Measurements from ENCODE around the gene OR2M5.

The OR2M5 gene, protein sequence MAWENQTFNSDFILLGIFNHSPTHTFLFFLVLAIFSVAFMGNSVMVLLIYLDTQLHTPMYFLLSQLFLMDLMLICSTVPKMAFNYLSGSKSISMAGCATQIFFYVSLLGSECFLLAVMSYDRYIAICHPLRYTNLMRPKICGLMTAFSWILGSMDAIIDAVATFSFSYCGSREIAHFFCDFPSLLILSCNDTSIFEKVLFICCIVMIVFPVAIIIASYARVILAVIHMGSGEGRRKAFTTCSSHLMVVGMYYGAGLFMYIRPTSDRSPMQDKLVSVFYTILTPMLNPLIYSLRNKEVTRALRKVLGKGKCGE

DNA sequence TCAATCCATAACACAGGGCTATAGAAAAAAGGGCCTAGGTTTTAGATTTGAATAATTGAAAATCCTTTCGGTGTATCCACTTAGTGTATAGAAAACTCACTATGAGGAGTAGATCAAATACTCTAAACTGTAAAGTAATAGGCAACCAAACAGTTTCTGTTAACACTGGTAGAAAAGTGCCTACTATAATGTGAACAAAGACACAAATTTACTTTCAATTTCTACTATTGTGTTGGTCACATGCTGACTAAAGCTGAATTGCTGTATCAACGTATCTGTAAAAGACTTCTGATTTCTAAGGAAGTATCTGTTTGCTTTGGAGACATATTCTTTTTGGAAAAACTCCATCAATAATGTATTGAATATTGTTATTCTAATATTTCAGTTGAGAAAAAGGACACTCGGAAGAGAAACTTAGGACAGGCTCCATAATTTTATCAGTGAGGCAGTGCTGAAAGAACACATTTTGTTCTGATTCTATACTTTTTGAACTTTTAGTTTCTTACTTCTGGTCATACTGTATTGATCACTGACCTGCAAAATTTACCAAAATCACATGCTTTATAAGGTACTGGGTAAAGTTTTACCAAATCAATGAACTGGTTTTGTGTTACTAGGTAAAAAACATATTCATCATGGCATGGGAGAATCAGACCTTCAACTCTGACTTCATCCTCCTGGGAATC is at the start of gene OR2M5:
OR2M5 (plus strand) TSS at position 636 of the 686 bp plus-strand sequence; CDS start at position 636, 0 bp downstream.
- FAIRE-seq: no peak

DNA sequence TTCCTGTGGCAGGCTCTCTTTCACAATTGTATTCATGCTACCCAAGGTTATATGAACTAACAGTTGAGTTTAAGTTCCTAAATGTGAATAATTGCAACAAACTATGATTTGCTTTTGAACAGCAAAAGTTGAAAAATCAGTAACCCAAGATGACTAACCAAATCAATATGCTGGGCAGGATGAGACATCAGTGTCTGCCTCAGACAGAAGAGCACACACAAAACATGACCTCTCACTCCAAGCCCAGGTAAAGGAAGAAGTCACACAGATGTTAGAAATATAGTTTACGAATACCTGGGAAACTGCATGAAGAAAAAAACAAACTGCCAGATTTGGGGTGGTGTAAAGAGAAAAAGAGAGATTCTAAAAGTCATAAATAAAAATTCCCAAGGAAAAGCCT is 46.4 kb upstream of the OR2M5 start:
- FAIRE-seq: no peak

DNA sequence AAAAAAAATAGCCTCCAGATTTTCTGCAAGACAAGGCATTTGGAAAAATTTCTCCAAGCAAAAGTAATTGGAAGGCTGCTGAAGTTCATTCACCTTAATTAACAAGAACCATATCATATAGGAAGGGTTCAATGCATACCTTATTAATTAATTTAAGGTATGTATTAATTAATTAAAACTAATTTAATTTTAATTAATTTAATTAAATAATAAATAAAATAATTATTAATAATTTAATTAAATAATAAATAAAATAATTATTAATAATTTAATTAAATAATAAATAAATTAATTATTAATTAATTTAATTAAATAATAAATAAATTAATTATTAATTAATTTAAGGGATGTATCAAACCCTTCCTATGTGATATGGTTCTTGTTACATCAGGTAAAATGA is 42.1 kb upstream of the OR2M5 start:
- FAIRE-seq: no peak

DNA sequence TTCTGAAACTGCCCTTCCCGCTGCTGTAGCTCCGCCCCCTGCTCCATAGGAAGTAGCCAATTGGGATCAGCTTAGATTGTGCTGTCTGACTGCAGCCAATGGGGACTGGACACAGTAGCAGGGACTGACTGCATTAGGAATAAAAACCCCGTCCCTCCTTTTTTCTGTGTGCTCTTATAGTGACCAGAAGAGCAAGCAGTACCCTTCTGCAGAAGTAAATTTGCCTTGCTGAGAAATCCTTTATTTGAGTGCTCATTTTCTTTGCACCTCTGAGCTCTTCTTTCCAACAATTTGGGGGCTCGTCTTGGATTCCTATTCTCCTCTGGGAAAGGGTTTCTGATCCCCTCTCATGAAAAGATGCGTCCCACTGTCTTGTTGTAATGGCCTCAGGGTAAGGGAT is 33.8 kb upstream of the OR2M5 start:
- no peak for FAIRE-seq

DNA sequence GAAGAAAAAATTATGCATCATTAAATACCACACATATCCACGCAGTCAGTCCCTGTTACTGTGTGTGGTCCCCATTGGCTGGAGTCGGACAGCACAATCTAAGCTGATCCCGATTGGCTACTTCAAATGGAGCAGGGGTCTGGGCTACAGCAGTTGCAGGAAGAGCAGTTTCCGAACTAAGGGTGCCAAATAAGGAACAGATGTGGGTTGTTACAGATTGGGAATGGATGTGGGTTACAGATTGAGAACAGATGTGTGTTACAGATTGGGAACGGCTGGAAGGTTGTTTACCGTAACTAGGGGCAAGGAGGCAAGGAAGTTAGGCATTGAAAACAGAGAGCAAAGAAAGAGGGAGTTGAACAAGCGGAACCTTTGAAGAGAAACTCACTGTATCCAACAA is 30.1 kb upstream of the OR2M5 start:
- FAIRE-seq: no peak

DNA sequence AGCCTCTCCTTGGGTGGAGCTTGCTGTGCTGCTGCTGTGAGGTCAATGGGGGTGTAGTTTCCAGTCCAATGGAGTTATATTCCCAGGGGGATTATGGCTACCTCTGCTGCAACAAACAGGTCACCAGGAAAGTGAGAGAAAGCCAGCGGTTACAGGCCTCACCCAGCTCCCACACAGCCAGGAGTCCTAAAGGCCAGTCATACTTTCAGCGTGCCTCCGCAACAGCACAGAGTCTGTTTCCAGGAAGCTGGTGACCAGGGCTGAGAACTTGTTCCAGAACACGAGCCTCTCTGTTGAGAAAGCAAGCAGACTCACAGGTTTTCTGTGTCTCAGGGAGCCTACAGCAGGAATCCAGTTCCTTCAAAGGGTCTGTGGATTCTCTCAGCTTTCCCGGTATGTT is 17.3 kb upstream of the OR2M5 start:
- FAIRE-seq: no peak

DNA sequence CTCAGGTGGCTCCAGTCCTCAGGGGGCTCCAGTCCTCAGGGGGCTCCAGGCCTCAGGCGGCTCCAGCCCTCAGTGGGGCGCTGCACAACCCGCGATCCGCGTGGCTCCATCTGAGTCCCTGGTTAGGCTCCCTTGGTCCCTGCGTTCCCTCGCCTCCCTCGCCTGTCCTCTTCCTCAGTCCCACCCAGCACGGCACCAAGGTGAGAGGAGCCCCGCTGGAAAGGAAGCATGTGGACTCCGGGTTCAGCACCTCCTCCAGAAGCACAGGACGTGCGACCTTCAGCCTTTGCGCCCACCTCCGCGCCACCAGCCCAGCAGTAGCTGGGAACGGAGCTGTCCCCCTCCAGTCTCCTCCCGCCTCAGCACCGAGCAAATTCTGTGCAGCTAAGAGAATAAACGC is 8.1 kb upstream of the OR2M5 start:
- no peak for FAIRE-seq

DNA sequence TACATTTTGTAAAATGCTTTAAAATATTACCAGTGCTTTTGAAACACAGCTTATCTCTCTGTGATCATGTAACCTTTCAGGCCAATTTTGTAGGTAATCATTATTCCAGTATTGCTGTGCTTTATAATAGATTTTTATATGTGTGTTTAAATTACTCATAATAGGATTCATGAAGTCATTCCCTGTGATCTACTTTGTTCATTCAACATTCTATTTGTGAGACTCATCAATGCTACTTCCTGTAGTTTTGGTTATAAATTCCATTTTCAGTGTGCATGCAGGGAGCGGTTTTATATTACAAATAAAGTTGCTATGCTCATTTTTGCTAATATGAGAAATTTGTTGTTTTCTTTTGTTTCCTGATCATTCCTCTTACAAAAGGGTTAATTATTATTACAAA is 4.1 kb upstream of the OR2M5 start:
- no peak for FAIRE-seq

DNA sequence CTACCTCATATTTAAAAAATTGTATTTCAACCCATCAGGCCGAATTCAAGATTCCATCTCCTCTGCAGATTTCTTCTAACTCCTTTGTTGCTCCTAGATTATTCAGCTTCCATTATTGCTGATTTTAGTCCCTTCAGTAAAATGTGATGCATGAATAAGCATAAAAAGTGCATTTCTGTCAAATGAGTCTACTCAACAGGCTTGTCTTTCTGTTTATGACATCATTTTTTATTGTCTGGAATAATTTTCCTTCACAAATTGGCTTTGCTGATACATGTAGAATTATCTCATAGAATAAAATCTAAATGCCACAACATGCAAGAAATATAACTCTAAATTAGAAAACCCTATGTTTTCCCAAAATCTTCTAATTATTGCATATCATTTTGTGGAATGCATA is 1.6 kb upstream of the OR2M5 start:
- no peak for FAIRE-seq

DNA sequence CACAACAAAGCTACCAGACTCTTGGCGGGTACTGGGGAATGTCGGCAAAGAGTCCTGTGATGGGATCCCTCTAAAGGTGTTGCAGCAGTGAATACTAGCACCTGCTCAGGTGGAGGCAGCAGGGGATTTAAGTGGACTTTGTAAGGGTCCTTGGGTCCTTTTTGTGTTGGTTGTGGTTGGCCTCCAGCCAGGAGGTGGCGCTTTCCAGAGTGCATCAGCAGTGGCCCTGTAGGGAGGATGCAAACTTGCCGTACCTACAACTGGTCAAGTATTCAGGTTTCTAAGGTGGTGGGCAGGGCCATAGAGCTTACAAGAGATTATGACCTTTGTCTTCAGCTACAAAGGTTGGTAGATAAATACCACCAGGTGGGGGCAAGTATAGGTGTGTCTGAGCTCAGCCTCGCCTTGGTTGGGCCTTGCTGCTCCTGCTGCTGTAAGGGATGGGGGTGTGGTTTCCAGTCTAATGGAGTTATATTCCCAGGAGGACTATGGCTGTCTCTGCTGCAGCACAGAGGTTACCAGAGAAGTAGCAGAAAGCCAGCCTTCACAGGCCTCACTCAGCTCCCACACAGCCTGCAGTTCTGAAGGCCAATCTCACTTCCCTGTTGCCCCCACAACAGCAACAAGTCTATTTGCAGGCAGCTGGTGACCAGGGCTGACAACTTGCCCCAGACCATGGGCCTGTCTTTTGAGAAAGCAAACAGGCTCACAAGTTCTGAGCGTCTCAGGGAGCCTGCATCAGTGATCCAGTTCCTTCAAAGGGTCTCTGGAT is 7.3 kb downstream of the OR2M5 start:
- FAIRE-seq: no peak

DNA sequence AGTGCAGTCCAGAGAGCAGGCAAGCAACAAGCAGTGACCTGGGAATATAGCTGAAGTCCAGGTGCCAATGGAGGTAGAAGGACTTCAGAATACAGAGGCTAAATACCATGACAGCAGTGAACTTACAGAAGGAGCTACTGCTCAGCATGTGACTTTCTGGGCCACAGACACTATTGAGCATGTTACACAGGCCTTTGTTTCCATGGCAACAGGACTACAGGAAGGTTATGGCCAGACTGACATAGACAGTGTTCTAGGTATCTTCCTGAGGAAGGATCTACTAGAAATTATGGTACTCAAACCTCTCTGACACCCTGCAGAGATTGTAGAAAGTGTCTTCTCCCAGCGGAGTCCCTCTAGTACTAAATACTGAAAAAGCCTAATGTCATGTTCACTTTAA is 11.0 kb downstream of the OR2M5 start:
- no peak for FAIRE-seq

DNA sequence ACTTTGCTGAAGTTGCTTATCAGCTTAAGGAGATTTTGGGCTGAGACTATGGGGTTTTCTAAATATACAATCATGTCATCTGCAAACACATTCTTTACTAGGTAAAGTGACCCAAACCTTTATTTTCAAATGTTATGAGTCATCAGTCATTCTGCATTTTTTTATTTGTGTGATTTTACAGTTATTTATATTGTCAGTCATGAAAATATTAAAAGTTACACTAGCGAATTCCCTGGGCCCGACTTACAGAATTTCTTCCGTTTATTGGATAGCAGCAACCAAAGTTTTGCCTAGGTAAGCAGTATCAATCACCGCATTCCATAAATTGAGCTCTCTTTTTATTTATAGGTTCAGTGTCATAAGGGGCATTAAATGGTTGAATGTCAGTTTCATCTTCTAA is 13.8 kb downstream of the OR2M5 start:
- no peak for FAIRE-seq

DNA sequence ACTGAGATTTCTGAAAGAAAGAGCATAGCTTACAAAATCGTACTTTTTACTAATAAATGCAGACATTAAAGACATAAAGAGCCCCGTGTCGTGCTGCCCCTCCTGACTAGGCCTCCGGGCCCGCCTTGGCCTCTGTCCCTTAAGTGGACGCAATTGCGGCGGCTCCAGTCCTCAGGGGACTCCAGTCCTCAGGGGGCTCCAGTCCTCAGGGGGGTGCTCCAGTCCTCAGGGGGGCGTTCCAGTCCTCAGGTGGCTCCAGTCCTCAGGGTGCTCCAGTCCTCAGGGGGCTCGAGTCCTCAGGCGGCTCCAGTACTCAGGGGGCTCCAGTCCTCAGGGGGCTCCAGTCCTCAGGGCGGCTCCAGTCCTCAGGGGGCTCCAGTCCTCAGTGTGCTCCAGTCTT is 19.1 kb downstream of the OR2M5 start:
- no peak for FAIRE-seq

DNA sequence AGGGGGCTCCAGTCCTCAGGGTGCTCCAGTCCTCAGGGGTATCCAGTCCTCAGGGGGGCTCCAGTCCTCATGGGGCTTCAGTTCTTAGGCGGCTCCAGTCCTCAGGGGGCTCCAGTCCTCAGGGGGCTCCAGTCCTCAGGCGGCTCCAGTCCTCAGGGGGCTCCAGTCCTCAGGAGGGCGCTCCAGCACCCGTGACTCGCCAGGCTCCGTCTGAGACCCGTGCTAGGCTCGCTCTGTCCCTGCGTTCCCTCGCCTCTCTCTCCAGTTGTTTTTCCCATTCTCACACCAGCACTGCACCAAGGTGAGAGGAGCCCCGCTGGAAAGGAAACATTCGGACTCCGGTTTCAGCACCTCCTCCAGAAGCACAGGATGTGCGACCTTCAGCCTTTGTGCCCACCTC is 20.2 kb downstream of the OR2M5 start:
- FAIRE-seq: no peak

DNA sequence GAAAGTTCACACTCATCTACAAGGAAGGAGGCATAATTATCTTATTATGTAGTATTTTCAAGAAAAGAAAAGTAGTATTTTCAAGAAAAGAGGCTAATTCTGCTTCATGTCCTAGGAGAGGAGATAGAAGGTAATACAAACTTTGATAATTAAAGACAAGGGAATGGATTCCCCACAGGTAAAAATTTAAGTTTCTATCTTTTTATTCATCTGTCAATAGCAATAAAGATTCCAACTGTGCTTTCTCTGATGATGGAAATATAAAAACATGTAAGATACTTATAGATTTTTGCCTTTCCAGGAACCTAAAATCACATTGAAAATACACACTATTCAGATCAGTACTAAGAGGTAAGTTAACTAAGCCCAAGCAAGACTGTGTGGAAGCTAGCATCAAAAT is 29.6 kb downstream of the OR2M5 start, which contains the start of gene OR2M2:
OR2M2 (plus strand) TSS at position 301 of the 400 bp plus-strand sequence. CDS start 5,165 bp downstream, outside the sequence.
- FAIRE-seq: no peak

DNA sequence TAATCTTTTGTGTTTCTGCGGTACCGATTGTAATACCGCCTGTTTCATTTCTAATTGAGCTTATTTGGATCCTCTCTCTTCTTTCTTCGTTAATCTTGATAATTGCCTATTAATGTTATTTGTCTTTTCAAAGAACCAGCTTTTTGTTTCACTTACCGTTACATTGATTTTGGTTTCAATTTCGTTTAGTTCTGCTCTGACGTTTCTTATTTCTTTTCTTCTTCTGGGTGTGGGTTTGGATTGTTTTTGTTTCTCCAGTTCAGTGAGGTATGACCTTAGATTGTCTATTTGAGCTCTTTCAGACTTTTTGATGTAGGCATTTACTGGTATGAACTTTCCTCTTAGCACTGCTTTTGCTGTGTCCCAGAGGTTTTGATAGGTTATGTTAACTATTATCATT is 39.0 kb downstream of the OR2M5 start:
- no peak for FAIRE-seq

DNA sequence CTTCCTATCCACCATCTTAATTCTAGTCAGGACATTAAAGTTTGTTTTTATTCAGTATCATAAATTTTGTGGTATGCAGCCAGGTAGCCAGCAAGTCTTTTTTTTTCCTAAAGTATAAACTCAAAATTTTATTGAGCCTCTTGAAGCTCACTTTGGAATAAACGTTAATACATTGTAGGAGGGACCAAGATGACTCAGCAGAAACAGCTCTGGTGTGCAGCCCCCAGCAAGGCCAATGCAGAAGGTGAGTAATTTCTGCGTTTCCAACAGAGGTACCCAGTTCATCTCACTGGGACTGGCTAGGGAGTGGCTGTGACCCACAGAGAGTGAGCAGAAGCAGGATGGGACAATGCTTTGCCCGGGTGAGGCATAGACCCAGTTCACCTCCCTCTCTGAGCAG is 42.4 kb downstream of the OR2M5 start:
- FAIRE-seq: no peak

DNA sequence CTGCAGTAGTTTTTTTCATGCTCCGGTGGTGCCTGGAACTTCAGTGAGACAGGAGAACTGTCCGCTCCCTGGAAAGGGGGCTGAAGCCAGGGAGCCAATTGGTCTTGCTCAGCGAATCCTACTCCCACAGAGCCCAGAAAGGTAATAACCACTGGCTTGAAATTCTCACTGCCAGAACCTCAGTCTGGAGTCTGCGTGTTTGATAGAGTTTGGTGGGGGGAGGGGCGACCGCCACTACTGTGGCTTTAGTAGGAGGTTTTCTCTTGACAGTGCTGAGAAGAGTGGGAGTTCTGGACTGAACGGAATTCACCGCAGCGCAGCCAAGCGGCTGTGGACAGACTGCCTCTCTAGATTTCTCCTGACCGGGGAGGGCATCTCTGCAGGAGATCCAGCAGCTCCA is 44.1 kb downstream of the OR2M5 start:
- no peak for FAIRE-seq

DNA sequence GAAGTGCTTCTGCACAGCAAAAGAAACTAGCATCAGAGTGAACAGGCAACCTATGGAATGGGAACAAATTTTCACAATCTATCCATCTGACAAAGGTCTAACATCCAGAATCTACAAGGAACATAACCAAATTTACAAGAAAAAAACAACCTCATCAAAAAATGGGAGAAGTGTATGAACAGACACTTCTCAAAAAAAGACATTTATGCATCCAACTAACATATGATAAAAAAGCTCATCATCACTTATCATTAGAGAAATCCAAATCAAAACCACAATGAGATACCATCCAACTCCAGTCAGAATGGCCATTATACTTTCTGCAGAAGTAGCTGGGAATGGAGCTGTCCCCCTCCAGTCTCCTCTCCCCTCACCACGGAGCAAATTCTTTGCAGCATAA is 49.2 kb downstream of the OR2M5 start:
- FAIRE-seq: no peak
